ENCODE data around the gene HDDC3. TPM values are rescaled to one million over a fixed set of nuclear protein-coding genes. Genes with fewer than 3 reads are reported as not detected.

Gene HDDC3
- total RNA-seq, 1 experiment from 2014 or later = 5.3 TPM

- CTCF ChIA-PET = interaction anchor here (0.7 kb wide), 1 partner anchor 62 kb away, joined by 3 read pairs; no protein-coding TSS in a partner anchor
- POLR2A ChIA-PET = no interaction called here
- no peaks in the 10 kb centered on the region for H3K27me3 ChIP-seq (ENCODE audit: control insufficient read depth, insufficient read depth, low read length)
- no peak overlapping the region for H3K4me3 ChIP-seq (ENCODE audit: low read depth in 2 of 2, low read length in 2 of 2)
- in situ Hi-C loops (cut with HindIII; ENCODE audit: low pct_unique_long_range_greater_than_20kb, low sequenced_read_pairs) (no loop called here), intact Hi-C loops (cut with micrococcal nuclease; ENCODE audit: unreplicated experiment) (no loop called here)
- no TSS peak for BruUV-seq (replicated peaks)
- no peak overlapping the region for H3K27ac ChIP-seq (ENCODE audit: low read length)
- no peak for TF ChIP-seq TCF7L2 (IDR thresholded peaks at IDR 0.05; ENCODE audit: low read depth, low read length)
- TF ChIP-seq, protein P1, sequence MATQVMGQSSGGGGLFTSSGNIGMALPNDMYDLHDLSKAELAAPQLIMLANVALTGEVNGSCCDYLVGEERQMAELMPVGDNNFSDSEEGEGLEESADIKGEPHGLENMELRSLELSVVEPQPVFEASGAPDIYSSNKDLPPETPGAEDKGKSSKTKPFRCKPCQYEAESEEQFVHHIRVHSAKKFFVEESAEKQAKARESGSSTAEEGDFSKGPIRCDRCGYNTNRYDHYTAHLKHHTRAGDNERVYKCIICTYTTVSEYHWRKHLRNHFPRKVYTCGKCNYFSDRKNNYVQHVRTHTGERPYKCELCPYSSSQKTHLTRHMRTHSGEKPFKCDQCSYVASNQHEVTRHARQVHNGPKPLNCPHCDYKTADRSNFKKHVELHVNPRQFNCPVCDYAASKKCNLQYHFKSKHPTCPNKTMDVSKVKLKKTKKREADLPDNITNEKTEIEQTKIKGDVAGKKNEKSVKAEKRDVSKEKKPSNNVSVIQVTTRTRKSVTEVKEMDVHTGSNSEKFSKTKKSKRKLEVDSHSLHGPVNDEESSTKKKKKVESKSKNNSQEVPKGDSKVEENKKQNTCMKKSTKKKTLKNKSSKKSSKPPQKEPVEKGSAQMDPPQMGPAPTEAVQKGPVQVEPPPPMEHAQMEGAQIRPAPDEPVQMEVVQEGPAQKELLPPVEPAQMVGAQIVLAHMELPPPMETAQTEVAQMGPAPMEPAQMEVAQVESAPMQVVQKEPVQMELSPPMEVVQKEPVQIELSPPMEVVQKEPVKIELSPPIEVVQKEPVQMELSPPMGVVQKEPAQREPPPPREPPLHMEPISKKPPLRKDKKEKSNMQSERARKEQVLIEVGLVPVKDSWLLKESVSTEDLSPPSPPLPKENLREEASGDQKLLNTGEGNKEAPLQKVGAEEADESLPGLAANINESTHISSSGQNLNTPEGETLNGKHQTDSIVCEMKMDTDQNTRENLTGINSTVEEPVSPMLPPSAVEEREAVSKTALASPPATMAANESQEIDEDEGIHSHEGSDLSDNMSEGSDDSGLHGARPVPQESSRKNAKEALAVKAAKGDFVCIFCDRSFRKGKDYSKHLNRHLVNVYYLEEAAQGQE (IDR thresholded peaks at IDR 0.05; ENCODE audit: insufficient read depth in 1 of 2, low read depth in 2 of 2, low read length in 1 of 2) = no peak
- no peak for TF ChIP-seq SIN3A (IDR thresholded peaks at IDR 0.05; ENCODE audit: borderline replicate concordance, insufficient read depth, low read depth, low read length)
- no peak for TF ChIP-seq CTCF (IDR thresholded peaks at IDR 0.05)
- no peak for TF ChIP-seq POLR2AphosphoS5 (IDR thresholded peaks at IDR 0.05; ENCODE audit: low read depth, low read length)
- H3K9me3 ChIP-seq (ENCODE audit: control insufficient read depth, insufficient read depth, low read depth, low read length) = no peaks in the 10 kb centered on the region
- DNase-seq (ENCODE audit: low read depth, low spot score) (no peak), ATAC-seq (no peak)
- H3K4me1 ChIP-seq (ENCODE audit: control insufficient read depth, insufficient read depth, low read length) = no peaks in the 10 kb centered on the region
- peaks cover 46% of the 10 kb centered on the region for H3K36me3 ChIP-seq (ENCODE audit: control insufficient read depth, insufficient read depth, low read length)
Measured at GRCh38 chr15:90970274-90970673, 37.9 kb upstream of the HDDC3 start.

DNA sequence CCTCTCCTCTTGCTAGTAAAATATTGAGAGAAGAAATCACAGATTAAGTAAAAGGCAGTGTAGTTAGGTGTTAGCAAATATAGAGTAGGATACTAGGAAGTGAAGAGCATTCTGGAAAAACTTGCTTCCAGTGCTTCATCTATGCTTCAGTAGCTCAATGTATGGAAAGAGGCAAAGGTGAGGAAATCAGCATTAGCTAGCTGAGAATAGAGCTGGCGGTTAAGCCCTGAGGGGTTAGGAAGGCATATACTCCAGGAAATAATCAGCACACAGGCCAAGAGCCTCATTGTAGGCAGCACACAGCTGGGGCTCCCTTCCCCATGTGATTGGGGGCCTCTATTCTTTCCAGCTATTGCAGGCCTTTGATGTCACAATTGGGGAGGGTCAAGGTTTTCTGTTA, 36.1 kb upstream of the HDDC3 start:
- H3K9me3 ChIP-seq (ENCODE audit: control insufficient read depth, insufficient read depth, low read depth, low read length) = no peaks in the 10 kb centered on the region
- TF ChIP-seq SIN3A (IDR thresholded peaks at IDR 0.05; ENCODE audit: borderline replicate concordance, insufficient read depth, low read depth, low read length) (no peak), TCF7L2 (IDR thresholded peaks at IDR 0.05; ENCODE audit: low read depth, low read length) (no peak), CTCF (IDR thresholded peaks at IDR 0.05) (no peak), POLR2AphosphoS5 (IDR thresholded peaks at IDR 0.05; ENCODE audit: low read depth, low read length) (no peak)
- TF ChIP-seq, protein P1 (IDR thresholded peaks at IDR 0.05; ENCODE audit: insufficient read depth in 1 of 2, low read depth in 2 of 2, low read length in 1 of 2) = no peak
- no peaks in the 10 kb centered on the region for H3K4me1 ChIP-seq (ENCODE audit: control insufficient read depth, insufficient read depth, low read length)
- H3K4me3 ChIP-seq (ENCODE audit: low read depth in 2 of 2, low read length in 2 of 2) = no peak overlapping the region
- peaks cover 50% of the 10 kb centered on the region for H3K36me3 ChIP-seq (ENCODE audit: control insufficient read depth, insufficient read depth, low read length)
- H3K27me3 ChIP-seq (ENCODE audit: control insufficient read depth, insufficient read depth, low read length) = no peaks in the 10 kb centered on the region
- DNase-seq (ENCODE audit: low read depth, low spot score) = no peak
- in situ Hi-C loops (cut with HindIII; ENCODE audit: low pct_unique_long_range_greater_than_20kb, low sequenced_read_pairs) = no loop called here
- ATAC-seq = no peak
- 0 out of 2 replicates have a peak overlapping the region, but pooled peaks have one; percentile 23 for H3K27ac ChIP-seq (ENCODE audit: low read length)
- intact Hi-C loops (cut with micrococcal nuclease; ENCODE audit: unreplicated experiment) = no loop called here
- POLR2A ChIA-PET = no interaction called here
- CTCF ChIA-PET = no interaction called here
- BruUV-seq (replicated peaks) = no TSS peak
